Neural cell (in vitro differentiated cells): ENCODE measurements around the gene SUV39H1. TPM values are rescaled to one million over a fixed set of nuclear protein-coding genes. Genes with fewer than 3 reads are reported as not detected.
"Not testable (repeated sequence)": the region's sequence is repeated elsewhere in the genome, so short reads cannot be mapped to it uniquely, and the experiment has no call there.

Source experiments
- H2AFZ ChIP-seq: fragments of 200-600, 300-800 bp; sonication (generic), shearing (Covaris generic); 2 replicates; pipeline ENCODE4 v1.6.0; 2014; ENCODE audit warnings: low read depth, mild to moderate bottlenecking, antibody characterized with exemption, low read length, moderate library complexity
- H3F3A ChIP-seq: fragments of 200-600 bp; shearing (Covaris generic); 2 replicates; pipeline ENCODE4 v1.6.1; 2016; ENCODE audit warnings: mild to moderate bottlenecking, moderate library complexity, mixed read lengths, antibody characterized with exemption, low read length; ENCODE audit not compliant: insufficient read depth, poor library complexity, severe bottlenecking
- H3K27ac ChIP-seq: fragments of 200-600, 300-800 bp; sonication (generic), shearing (Covaris generic); 2 replicates; pipeline ENCODE4 v1.5.1; 2014; ENCODE audit warnings: mild to moderate bottlenecking, low read length, moderate library complexity
- H3K27me3 ChIP-seq: fragments of 300-800, 200-600 bp; sonication (generic), shearing (Covaris generic); 2 replicates; pipeline ENCODE4 v1.6.0; 2014; ENCODE audit warnings: mild to moderate bottlenecking, low read depth, low read length, moderate library complexity; ENCODE audit not compliant: insufficient read depth
- H3K36me3 ChIP-seq: fragments of 300-800, 200-600 bp; sonication (generic), shearing (Covaris generic); 2 replicates; pipeline ENCODE4 v1.5.1; 2014; ENCODE audit warnings: mild to moderate bottlenecking, antibody characterized with exemption, low read length, moderate library complexity; ENCODE audit not compliant: insufficient read depth
- H3K4me2 ChIP-seq: fragments of 300-800, 200-600 bp; sonication (generic), shearing (Covaris generic); 2 replicates; pipeline ENCODE4 v1.6.0; 2014; ENCODE audit warnings: mild to moderate bottlenecking, low read length
- H3K4me3 ChIP-seq: fragments of 300-800, 200-600 bp; sonication (generic), shearing (Covaris generic); 2 replicates; pipeline ENCODE4 v1.5.1; 2014; ENCODE audit warnings: mild to moderate bottlenecking, low read length, moderate library complexity
- H3K79me2 ChIP-seq: fragments of 200-600 bp; shearing (Covaris generic); replicated peaks from 2 replicates; pipeline ENCODE4 v1.6.0; 2014; ENCODE audit warnings: mild to moderate bottlenecking, low read length, moderate library complexity; ENCODE audit not compliant: insufficient read depth
- H3K9ac ChIP-seq: fragments of 300-800, 200-600 bp; sonication (generic), shearing (Covaris generic); 2 replicates; pipeline ENCODE4 v1.6.1; 2016; ENCODE audit warnings: mild to moderate bottlenecking, low read length, mixed read lengths
- H3K9me2 ChIP-seq: fragments of 200-600 bp; shearing (Covaris generic); 2 replicates; pipeline ENCODE4 v1.6.1; 2016; ENCODE audit warnings: mild to moderate bottlenecking, low read length, mixed read lengths; ENCODE audit not compliant: insufficient read depth
- H3K9me3 ChIP-seq: fragments of 200-600, 300-800 bp; sonication (generic), shearing (Covaris generic); 2 replicates; pipeline ENCODE4 v1.6.1; 2016; ENCODE audit warnings: mild to moderate bottlenecking, mixed run types, low read length, moderate library complexity, mixed read lengths
- H4K20me1 ChIP-seq: fragments of 200-600 bp; shearing (Covaris generic); 2 replicates; pipeline ENCODE4 v1.6.1; 2016; ENCODE audit warnings: mild to moderate bottlenecking, mixed run types; ENCODE audit not compliant: insufficient read depth
- CTCF ChIP-seq: fragments of 450-650 bp; IDR thresholded peaks from 2 replicates; pipeline ENCODE4 v1.5.1; 2014; ENCODE audit warnings: antibody characterized with exemption, mild to moderate bottlenecking, moderate library complexity; ENCODE audit not compliant: poor library complexity, severe bottlenecking
- EP300 ChIP-seq: fragments of 450-650 bp; conservative IDR thresholded peaks from 2 replicates; pipeline ENCODE4 v1.6.1; 2014; ENCODE audit warnings: antibody characterized with exemption, mild to moderate bottlenecking, moderate library complexity; ENCODE audit not compliant: poor library complexity, severe bottlenecking
- EZH2 ChIP-seq: fragments of 200-600, 300-800 bp; shearing (Covaris generic), sonication (generic); IDR thresholded peaks from 2 replicates; pipeline ENCODE4 v1.6.1; 2014; ENCODE audit warnings: antibody characterized with exemption, low read length, borderline replicate concordance, mild to moderate bottlenecking; ENCODE audit not compliant: insufficient read depth, poor library complexity, severe bottlenecking
- MXI1 ChIP-seq: fragments of 450-650 bp; conservative IDR thresholded peaks from 2 replicates; pipeline ENCODE4 v1.6.1; 2014; ENCODE audit warnings: antibody characterized with exemption, mild to moderate bottlenecking; ENCODE audit not compliant: poor library complexity, severe bottlenecking
- POLR2AphosphoS5 ChIP-seq: IDR thresholded peaks from 2 replicates; pipeline ENCODE4 v1.6.1; 2012
- RAD21 ChIP-seq: fragments of 450-650 bp; conservative IDR thresholded peaks from 2 replicates; pipeline ENCODE4 v1.6.1; 2014; ENCODE audit warnings: antibody characterized with exemption, mild to moderate bottlenecking, moderate library complexity
- REST ChIP-seq: IDR thresholded peaks from 2 replicates; pipeline ENCODE4 v1.6.1; 2012; ENCODE audit warnings: borderline replicate concordance
- SMC3 ChIP-seq: fragments of 450-650 bp; conservative IDR thresholded peaks from 2 replicates; pipeline ENCODE4 v1.6.1; 2014; ENCODE audit warnings: antibody characterized with exemption, mild to moderate bottlenecking, moderate library complexity; ENCODE audit not compliant: poor library complexity
- TAF1 ChIP-seq: IDR thresholded peaks from 2 replicates; pipeline ENCODE4 v1.6.1; 2012; ENCODE audit warnings: low read depth
- polyA plus RNA-seq: library from polyadenylated mRNA; depleted of rRNA; stranded (reverse); fragments of >200 nt; gene quantifications from 2 replicates; pipeline ENCODE4 v1.2.3, GENCODE V29; 2014

Gene SUV39H1
- polyA plus RNA-seq, 1 donor from 2014 or later = 3.2 TPM

GRCh38 chrX:48681539-48682183 is 14.9 kb upstream of the SUV39H1 start:
- Histone ChIP-seq H3F3A (no peaks in the 10 kb centered on the region), H2AFZ (no peak overlapping the region), H4K20me1 (no peaks in the 10 kb centered on the region), H3K79me2 (no peaks in the 10 kb centered on the region), H3K27me3 (no peaks in the 10 kb centered on the region), H3K36me3 (no peaks in the 10 kb centered on the region), H3K9ac (no peak overlapping the region), H3K9me2 (no peaks in the 10 kb centered on the region), H3K4me2 (no peak overlapping the region), H3K4me3 (no peak overlapping the region), H3K9me3 (no peaks in the 10 kb centered on the region), H3K27ac (no peak overlapping the region)
- TF ChIP-seq MXI1 (no peak), EP300 (no peak), EZH2 (no peak), POLR2AphosphoS5 (no peak), TAF1 (no peak), RAD21 (no peak), SMC3 (no peak), REST (no peak), CTCF (no peak)

GRCh38 chrX:48682795-48683194 is 13.7 kb upstream of the SUV39H1 start:
- H3K4me2 ChIP-seq, H2AFZ ChIP-seq, H3K27ac ChIP-seq, H3K9me3 ChIP-seq, H3K79me2 ChIP-seq, H3K27me3 ChIP-seq, H4K20me1 ChIP-seq, H3K36me3 ChIP-seq, H3K9me2 ChIP-seq, H3K9ac ChIP-seq, H3K4me3 ChIP-seq, H3F3A ChIP-seq: not testable (repeated sequence)

DNA sequence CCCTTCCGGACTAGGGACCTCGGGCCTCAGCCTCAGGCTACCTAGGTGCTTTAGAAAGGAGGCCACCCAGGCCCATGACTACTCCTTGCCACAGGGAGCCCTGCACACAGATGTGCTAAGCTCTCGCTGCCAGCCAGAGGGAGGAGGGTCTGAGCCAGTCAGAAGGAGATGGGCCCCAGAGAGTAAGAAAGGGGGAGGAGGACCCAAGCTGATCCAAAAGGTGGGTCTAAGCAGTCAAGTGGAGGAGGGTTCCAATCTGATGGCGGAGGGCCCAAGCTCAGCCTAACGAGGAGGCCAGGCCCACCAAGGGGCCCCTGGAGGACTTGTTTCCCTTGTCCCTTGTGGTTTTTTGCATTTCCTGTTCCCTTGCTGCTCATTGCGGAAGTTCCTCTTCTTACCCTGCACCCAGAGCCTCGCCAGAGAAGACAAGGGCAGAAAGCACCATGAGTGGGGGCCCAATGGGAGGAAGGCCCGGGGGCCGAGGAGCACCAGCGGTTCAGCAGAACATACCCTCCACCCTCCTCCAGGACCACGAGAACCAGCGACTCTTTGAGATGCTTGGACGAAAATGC is 13.0 kb upstream of the SUV39H1 start, which contains the start of gene WAS:
WAS (plus strand) TSS at position 389 of the 572 bp plus-strand sequence; CDS start at position 444, 55 bp downstream.
- Histone ChIP-seq H3K79me2 (no peaks in the 10 kb centered on the region), H3K9me3 (no peaks in the 10 kb centered on the region), H3K27ac (no peak within 1 kb of the TSS), H3K4me3 (no peak within 1 kb of the TSS), H3F3A (no peaks in the 10 kb centered on the region), H2AFZ (no peak within 1 kb of the TSS), H3K9me2 (no peaks in the 10 kb centered on the region), H3K36me3 (no peaks in the 10 kb centered on the region), H3K4me2 (no peak within 1 kb of the TSS), H4K20me1 (no peaks in the 10 kb centered on the region), H3K9ac (no peak within 1 kb of the TSS), H3K27me3 (no peaks in the 10 kb centered on the region)
- TF ChIP-seq POLR2AphosphoS5 = no peak
- no peak for TF ChIP-seq CTCF
- no peak for TF ChIP-seq RAD21
- no peak for TF ChIP-seq EP300
- no peak for TF ChIP-seq REST
- TF ChIP-seq MXI1 = no peak
- TF ChIP-seq TAF1 = no peak
